ENCODE measurements around the gene SLC18A3.

Gene SLC18A3

DNA sequence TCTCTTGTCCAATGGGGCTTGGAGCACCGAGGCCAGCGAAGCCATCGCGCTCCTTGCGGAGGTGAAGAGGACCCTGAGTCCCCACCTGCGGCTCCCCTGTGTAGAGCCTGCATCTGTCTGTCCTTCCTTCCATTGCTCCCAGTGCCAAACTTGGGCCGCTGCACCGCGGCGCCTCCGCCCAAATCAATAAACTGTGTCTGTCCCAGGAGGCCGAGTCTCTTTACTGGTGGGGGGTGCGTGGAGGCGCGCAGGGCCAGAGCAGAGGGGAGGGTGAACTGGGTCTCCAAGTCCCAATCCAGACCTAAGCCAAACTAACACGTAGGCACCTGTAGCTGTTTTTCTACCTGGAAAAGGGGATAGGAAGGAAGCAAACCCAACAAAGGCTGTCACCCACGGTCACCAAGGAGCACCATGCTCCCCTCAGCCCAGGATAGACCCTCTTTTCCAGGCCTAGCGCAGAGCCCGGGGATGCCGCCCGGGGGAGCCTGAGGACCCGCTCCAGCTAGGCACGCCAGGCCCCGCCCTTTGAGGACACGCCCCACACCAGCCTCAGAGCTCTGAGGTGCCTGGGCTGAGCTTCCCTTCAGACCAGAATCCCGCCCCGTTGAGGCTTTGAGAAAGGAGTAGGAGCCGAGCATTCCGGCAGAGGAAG, 2.5 kb downstream of the SLC18A3 start:
- no peak for DNase-seq

DNA sequence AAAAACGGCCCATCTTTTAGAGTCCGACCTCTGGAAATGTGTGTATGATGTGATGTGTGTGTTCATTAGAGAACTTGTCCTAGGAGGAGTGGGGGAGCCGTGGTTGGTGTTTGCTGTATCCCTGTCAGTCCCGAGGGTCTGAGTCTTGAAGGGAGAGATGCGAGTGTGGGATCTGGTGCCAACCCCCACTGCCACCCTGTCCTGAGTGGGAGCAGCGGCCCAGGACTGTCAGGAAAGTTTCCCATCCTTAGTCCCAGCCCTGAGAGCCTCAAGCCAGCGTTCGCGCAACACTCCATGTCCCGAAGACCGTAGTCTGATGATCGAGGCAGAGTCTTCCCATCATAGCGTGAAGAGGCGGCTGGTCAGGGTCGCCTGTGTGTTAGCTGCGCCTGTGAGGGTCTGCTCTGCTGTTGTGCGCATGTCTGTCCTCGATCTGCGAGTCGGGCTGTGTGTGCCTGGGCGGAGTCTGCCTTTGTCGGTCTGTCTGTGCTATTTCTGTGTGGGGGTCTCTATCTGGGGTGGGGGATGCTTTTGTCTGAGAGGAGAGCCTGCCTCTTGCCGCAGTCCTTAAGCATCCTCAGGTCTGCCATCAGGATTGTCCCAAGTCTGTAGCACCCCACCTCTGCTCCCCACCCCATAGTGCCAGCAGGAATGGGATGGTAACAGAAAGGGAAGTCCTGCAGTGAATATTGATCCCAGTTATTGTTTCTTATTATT, 3.2 kb downstream of the SLC18A3 start:
- no peak for DNase-seq

DNA sequence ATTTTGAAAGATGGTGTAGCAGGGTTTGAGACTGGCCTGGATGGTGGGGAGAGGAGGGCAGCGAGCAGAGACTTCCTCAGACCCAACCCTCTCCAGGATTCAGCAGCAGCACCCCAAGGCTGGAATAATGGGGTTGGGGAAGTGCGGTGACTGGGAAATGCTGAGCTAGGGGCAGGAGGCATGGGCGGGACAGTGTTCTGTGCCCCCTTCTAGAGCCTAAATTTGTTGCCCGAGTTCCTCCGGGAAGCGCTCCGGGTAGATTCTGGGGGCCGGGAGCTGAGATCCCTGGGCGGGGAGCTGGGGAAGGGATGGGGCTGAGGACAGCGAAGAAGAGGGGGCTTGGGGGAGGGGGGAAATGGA, 3.8 kb downstream of the SLC18A3 start, which contains the start of gene CHAT:
Gene CHAT (plus strand): TSS at position 156 of the 360 bp plus-strand sequence. CDS start 153 bp downstream, at position 309.
- DNase-seq, result no peak

DNA sequence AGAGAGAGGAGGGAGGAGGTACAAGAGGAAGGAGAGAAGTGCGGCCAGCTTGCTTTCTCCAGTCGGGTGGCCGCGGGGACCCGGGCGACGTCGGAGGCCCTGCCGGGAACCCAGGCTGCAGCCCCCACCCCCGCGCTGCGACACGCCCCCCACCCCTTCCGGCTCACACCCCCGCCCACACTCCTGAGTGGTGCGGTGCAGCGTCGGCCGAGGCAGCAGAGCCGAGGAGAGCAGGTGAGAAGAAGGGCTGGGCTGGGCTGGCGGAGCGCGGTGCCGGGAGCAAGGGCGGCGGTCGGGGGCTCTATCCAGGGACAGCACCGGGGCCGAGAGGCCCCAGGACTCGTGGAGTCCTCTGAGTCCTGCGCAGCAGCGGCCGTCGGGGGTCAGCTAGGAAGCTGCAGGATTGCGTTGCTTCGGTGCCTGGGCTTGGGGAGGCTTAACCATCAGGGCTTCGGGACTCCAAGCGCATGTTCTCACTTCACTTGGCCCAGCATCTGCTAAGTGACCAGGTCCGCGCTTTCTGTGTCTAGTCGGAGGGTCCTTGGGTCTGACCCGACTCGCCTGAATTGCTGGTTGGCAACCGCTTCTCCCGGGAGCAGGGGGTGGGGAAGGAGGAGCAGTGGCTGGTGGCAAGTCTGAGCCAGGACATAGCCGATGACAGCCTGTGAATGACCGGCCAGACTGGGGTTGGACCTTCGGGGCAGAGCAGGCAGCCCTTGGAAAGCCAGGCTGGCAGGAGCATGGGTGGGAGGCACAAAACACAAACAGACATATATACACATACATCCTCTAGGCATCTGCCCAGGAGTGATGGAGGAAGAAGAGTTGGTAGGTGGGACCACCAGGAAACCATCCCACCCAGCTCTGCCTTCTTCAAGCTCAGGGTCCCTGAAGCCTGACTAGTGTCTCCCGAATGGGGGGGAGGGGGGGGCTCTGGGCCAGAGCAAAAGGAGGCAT, 4.4 kb downstream of the SLC18A3 start:
- no peak for DNase-seq

DNA sequence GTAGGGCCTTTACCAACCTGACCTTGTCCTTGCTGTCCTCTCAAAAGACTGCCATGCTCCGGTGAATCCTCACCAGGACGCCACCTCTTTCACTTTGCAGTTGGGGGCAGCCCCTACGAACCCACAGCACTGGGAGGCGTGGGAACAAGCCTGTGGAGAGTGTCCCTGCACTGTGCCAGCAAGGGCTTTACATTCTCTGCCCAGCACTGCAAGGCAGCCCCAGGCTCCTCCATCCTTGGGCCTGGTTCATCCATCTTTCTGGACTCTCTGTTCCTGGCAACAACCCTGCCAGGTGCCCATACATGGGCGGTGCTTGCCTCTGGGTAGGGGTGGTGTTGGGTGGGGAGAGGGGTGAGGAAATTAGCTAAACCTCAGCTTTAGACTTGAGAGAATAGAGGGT, 5.1 kb downstream of the SLC18A3 start:
- DNase-seq, result no peak

DNA sequence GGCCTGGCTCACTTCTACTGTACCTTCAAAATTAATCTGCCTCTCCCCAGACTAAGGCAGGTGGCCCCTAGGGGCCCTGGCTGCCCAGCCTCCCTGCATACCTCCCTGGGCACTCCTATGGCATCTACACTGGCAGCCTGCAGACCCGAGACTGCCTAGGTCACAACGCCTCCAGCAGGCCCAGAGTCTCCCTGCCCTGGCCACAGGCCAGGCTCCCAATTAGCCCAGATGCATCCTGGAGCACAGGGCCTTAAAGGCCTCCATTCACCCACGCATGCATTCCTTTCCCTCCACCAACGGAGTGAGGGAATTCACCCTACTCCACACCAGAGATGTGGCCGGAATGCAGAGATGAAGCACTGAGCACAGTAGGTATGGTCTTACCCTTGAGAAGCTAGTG, 5.6 kb downstream of the SLC18A3 start:
- DNase-seq, result no peak

DNA sequence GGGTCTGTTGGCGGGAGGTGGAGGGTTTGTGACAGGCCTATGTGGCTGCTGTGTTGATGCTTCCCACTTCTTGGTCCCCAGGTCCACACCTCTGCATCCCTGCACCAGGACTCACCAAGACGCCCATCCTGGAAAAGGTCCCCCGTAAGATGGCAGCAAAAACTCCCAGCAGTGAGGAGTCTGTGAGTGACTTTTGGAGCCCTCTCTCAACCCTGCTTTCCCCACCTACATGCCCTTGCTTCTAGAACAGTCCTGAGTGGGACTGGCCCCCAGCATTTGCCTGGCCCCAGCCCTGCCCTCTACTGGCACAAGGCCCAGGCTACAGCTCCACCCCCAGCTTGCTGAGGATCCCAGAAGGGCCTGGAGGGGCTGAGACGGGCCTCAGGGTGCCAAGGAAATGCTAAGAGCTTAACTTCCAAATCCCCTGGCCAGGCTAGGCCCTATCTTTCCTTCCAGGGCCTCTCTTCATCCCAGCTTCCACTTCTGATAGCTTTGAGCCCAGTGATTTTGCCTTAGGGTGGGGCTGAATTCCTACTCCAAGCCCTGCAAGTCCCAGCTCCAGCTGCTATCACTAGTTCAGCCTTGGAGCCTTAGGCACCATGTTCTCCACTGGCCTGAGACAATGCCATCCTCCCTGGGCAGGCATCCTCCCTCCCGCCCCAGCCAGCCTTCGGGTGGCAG, 6.5 kb downstream of the SLC18A3 start:
- DNase-seq, result no peak

DNA sequence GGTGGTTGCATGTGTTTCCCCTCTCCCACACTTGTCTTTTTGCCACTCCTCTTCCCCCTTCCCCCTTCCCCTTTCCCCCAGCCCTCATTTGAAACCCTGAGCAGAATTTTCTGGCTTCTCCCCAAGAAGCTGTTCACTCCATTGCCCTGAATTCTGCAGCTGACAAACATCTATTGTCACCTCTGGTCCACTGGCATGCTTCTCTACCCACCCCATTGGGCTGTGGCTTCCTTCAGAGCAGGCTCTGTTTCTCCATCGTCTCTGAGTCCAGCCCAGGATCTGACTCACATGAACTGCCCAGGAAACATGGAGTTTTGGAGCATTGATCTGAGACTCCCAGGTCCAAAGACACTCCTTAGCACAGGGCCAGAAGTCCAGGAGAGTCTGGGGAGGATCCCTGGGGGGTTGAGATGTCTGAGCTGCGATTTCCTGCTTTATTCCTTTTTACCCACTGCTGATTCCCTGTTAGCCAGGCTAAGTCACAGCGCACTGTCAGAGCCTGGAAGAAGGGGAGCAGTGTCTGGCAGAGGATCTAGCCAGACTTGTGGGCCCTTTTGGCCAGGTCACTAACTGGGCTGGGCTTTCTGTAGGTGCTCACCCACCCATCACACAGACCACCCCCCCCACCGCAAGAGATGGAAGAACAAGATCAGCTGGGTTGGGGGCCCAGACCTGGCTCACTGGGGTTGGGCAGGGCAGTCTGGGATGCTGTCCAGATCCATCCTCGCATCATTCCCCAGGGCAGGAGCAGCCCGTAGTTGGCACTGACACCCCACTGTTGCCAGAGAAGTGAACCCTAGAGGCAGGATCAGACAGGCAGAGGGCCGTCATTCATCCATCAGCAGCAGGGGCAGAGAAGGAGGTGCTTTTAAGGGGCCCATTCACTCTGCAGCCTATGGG, 7.3 kb downstream of the SLC18A3 start:
- DNase-seq, result no peak

DNA sequence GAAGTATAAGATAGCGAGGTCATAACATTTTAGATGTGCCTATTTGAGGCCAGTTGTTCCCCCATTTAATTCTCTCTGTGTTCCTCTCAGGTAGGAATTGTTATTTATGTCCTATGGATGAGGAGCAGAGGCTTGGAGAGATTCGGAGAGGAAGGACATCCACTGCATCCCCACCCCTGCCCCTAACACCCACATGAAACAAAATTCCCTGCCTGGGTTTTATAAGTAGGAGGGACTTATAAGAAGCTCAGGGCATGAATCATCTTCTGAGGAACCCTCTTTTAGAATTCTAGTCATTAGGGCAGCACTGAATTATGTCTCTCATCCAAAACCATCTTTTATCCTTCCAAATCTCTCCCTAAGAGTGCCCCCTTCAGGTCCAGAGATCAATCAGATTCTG, 8.7 kb downstream of the SLC18A3 start:
- DNase-seq, result no peak

DNA sequence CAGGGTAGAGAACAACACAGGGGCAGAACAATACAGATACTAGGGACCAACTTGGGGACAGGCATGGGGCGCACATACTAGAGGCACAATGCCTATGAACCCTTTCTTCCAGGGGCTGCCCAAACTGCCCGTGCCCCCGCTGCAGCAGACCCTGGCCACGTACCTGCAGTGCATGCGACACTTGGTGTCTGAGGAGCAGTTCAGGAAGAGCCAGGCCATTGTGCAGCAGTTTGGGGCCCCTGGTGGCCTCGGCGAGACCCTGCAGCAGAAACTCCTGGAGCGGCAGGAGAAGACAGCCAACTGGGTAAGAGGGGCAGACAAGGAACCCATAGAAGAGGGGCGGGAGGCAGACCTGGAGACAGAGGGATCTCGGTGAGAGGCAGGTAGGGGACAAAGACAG, 9.5 kb downstream of the SLC18A3 start:
- DNase-seq, result no peak

DNA sequence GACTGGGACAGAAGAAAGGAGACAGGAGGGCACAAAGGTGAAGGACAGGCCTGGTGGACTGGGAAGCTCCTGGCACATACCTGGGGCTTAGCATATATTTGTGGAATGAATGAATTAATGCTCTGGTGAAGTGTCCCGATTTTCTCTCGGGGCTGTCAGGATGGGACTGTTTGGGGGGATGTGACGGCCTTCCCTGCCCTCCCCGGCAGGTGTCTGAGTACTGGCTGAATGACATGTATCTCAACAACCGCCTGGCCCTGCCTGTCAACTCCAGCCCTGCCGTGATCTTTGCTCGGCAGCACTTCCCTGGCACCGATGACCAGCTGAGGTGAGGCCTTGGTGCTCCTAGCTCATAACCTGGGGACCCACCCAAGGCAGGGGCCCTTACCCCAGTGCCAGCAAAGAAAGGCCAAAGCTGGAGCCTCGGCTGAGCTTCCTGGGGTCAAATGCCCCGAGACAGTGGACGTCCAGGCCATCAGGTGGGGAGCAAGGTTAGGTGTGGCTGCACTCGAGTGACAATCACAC, 10.2 kb downstream of the SLC18A3 start:
- no peak for DNase-seq

DNA sequence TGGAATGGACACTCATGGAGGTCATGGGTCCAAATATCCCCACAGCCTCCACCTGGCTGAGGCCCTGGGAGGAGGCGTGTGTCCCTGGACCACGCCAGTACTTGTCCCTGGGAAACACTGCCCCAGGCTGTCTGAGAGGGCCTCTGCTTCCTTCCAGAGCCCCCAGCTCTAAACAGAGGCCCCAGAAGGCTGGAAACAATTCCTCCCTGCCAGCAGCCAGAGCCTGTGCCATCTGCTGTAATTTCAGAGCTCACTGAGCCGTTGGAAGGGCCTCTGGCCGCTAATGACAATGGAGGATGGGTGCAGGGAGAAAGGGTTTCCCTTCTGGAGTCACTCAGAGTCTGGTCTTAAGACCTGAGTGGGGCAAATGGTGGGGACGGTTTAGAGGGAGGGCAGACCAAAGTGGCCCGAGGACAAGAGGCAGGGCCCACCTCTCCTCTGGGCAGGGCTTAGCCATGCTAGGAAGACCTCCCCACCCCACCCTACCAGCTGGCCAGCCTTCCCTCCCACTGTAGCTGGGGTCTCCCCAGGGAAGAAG, 10.8 kb downstream of the SLC18A3 start:
- DNase-seq, result no peak

DNA sequence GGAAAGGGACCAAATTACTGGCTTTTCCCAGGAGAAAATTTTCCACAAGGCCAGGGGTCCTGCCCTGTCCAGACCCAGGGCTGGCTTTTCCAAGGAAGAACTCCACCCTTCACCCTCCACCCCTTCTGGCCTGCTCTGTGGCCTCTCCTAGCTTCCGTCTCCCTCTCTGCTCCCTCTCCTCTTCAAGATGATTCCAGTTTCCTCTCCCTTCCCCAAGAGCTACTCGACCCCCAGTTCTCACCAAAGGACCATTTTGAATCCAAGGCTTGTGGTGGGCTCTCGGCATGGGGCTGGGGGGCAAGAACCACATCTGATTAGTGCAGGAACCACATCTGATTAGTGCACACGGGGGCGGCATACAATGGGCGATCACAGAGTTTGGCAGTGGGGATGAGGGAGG, 11.5 kb downstream of the SLC18A3 start:
- no peak for DNase-seq

DNA sequence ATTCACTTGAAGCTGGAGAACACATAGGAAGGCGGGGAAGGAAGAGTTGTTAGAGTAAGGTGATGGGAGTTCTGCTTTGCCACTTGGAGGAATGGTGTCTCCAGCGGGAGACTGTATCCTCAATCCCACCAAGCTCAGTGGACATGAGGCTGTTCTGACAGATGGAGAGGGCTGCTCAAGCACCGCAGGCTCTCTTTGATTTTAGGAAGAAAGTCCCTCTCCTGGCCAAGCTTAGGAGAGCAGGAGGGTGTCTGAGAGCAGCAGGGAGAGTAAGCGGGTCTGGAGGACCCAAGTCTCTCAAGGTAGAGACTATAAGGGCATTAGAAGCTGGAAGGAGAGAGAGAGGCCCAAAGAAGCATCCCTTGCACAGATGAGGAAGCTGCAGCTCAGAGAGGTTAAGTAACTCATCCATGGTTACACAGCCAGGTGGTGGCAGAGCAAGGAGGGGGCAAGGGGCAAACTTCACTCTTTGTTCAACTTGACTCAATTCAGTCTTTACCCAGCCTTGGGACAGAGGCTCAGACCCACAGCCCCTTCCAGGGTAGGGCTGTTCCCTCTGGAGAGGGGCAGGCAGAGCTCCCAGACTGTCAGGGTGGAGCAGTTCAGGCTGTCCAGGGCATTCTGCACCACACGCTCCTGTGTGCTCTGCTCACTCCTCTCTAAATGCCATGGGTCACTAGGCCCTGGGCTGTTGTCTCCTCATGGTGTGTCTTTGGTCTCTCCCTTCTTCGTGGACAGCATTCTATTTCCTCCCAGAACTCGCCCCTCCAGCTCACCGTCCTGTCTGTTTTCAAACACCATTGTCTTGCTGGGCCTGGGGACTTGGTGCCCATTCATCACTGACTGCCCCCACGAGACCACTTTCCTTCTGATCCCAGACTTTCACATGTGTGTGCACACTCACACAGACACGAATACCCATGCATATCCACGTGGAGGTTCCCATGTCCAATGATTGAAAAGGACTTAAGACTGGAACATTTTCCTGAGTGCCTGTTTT, 12.6 kb downstream of the SLC18A3 start:
- no peak for DNase-seq

DNA sequence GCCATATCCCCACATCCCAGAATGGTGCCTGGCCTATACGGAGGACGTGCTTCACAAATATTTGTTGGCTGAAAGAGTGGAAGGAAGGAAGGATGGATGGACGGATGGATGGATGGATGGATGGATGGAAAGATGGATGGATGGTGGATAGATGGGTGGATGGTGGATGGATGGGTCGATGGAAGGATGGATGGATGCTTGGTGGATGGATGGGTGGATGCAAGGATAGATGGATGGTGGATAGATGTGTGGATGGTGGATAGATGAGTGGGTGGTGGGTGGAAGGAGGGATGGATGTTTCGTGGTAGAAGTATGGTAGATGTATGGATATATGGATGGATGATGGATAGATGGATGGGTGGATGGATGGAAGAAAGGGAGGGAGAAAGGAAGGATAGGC, 14.5 kb downstream of the SLC18A3 start:
- DNase-seq, result no peak

DNA sequence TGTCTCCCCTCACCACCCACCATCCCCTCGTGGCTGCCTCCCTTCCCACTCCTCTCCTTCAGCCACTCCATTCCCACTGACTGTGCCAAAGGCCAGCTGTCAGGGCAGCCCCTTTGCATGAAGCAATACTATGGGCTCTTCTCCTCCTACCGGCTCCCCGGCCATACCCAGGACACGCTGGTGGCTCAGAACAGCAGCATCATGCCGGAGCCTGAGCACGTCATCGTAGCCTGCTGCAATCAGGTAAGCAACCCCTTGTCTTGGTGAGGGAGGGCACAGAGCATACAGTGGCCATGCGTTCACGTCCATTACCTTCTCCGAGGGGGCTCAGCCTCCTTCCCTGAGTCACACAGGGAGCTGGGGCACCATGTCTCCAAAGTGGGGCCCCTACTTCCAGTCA, 15.3 kb downstream of the SLC18A3 start:
- DNase-seq, result no peak

DNA sequence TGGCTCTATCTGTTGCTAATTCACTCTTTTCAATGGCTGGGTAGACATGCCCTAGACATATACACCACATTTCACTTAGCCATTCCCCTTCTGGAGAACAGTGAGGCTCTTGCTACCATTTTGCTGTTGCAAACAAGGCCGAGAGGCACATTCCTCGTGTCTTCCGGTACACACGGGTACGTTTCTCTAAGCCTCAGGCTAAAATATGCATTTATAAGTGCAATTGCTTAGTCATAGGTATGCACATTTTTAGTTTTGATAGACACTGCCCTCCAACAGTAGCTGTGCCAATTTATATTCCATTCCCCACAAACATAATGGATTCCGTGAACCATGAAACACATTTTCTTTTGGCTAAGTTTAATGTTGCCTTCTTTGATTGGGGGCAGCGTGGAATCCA, 16.9 kb downstream of the SLC18A3 start:
- DNase-seq, result no peak

DNA sequence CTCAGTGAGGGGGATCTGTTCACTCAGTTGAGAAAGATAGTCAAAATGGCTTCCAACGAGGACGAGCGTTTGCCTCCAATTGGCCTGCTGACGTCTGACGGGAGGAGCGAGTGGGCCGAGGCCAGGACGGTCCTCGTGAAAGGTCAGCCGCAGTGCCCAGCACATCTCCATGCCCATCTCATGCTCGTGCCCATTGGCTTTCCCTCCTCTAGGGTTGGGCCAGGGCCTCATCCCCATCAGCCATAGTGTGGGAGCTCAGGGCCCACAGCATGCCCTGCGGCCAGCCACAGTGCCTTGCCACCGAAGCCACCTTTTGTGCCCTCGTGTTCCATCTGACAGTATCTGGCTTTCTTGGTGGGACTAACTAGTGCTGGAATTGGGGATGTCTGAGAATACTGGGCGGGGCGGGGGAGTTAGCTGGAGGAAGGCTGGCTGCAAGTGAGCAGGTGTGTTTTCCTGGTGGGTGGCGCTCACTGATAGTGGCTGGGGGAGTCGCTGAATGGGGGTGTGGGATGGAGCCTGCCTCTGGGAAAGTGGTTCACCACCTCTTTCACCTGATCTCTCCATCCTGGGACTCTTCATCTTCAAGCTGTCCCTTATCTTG, 17.6 kb downstream of the SLC18A3 start:
- DNase-seq, result no peak

DNA sequence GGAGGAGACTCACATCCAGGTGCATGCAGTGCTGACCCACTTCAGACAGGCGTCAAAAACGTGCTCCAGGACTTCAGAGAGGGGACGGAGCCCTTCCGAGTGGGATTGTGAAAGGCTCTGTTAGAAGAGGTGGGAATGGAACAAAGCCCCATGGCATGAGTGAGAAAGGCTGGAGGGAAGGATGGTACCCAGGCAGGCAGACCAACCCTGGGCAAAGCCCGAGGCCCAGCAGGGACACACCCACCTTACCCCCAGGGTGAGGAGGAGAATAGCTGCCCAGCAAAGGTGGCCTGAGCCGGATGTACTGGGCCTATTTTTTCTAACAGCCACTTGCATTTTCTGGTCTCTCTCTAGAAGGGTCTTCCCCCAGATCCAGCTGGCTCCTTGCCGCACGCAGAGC, 18.5 kb downstream of the SLC18A3 start:
- no peak for DNase-seq

DNA sequence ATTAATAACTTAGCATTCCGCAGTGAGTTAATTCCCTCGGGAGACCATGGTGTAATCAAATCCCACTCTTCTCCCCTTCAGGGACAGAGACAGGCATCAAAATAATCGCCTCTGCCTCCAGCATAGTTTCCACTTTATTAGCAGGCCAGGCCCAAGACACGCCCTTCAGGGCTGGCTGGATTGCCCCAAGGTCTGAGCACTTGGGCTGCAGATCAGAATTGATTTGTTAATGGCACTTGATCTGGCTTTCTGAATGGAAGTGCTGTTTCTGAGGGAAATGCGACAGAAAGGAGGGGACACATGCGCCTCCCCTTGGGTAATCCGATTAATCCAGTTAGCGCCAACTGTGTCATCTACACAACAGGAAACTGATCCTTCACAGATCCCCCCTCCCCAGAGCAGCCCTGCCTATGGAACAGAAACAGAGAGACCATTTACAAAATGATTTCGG, 19.3 kb downstream of the SLC18A3 start:
- no peak for DNase-seq

Measured in NCI-H187 (cell line).